GM19468 (cell line): ENCODE data around the gene SMYD5.
"Not testable (repeated sequence)": the region's sequence is repeated elsewhere in the genome, so short reads cannot be mapped to it uniquely, and the experiment has no call there.

ENCODE experiments used
- ATAC-seq: cut with Tn5 transposase; IDR thresholded peaks from one replicate; pipeline ENCODE4 v1.9.1; 2021; ENCODE audit warnings: mild to moderate bottlenecking, moderate library complexity, moderate number of reproducible peaks; ENCODE audit not compliant: unreplicated experiment; ENCODE audit errors: extremely low read depth

The SMYD5 gene

DNA sequence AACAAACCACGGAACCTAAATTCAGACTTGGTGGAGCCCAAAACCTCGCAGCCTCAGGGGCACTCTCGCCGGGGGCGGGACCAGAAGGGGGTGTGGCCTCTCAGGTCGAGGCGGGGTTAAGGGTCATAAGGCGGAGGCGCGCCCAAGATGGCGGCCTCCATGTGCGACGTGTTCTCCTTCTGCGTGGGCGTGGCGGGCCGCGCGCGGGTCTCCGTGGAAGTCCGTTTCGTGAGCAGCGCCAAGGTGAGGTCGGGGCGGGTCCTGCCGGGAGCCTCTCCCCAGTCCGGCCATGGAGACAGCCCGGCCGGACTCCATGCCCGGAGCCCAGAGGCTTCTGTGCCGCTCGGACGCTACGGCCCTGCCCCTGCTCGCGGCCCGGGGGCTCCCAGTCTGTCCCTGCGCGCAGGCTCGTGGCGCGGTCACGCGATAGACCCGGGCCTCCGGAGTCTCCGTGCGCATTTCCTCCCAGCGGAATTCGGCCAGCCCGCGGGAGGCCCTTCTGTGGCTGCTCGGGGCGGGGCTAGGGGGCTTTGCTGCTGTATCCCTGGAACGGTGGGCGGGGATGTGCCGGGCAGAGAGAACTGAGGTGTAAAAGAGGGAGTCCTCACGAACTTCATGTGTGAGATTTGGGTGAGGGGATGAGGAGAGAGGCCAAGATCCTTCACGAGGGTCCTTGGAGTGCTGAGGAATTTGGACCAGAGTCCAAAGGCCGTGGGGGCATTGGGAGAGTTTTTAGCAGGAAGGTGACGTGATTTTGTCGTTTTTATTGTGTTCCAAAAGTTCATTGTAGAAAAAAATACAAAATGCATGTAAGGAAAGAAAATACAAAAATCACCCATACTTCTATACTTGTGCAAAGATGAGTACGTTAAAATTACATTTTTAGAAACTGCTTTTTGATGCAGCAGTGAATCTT is at the start of gene SMYD5:
SMYD5 (plus strand) TSS at position 126 of the 916 bp plus-strand sequence; CDS start at position 148, 22 bp downstream.
- peak; percentile 83 for ATAC-seq

GRCh38 chr2:73165978-73166377 is 48.1 kb upstream of the SMYD5 start:
- not testable (repeated sequence) for ATAC-seq

GRCh38 chr2:73166813-73167212 is 47.2 kb upstream of the SMYD5 start:
- not testable (repeated sequence) for ATAC-seq

- ATAC-seq = not testable (repeated sequence)
Observed at GRCh38 chr2:73168348-73168747, 45.7 kb upstream of the SMYD5 start.

DNA sequence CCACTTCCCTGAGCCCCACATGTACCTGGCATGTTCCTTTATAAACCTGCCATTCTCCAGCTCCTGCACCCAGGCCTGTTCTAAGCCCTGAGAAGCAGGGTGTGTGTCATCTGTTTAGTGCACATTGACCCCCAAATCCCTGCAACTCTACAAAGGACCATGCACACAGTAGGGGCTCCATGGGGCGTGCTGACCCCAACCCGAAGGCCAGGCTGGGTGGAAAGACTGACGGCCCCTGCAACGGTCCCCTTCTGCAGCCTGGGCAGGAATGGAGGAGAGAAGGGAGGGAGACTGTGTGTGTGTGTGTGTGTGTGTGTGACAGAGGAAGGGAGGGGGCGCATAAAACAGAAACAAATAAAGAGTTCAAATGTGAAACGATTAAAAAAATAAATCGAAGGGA is 43.7 kb upstream of the SMYD5 start:
- ATAC-seq = not testable (repeated sequence)

- ATAC-seq = no peak
Observed at GRCh38 chr2:73172963-73173362, 41.1 kb upstream of the SMYD5 start.

GRCh38 chr2:73173781-73174180 is 40.3 kb upstream of the SMYD5 start:
- no peak for ATAC-seq

DNA sequence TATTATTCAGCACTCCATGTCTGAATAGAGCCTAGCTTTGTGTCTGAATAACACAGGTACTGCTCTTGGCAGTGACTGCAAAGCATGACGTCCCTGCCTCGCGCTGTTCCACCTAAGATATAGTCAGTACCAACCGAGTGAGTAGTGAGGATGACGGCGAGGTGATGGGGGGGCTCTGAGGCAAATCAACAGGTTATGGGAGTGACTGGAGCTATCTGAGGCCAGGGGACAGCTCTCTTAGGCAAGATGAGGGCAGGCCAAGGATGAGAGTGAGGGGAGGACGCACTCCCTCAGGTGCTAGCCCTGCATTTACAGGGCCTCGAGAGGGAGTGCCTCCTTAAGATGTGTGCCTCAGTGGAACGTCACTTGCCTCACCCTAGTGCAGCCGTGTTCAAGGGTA is 39.8 kb upstream of the SMYD5 start:
- ATAC-seq = no peak

GRCh38 chr2:73174941-73175662 is 38.9 kb upstream of the SMYD5 start:
- ATAC-seq = no peak

DNA sequence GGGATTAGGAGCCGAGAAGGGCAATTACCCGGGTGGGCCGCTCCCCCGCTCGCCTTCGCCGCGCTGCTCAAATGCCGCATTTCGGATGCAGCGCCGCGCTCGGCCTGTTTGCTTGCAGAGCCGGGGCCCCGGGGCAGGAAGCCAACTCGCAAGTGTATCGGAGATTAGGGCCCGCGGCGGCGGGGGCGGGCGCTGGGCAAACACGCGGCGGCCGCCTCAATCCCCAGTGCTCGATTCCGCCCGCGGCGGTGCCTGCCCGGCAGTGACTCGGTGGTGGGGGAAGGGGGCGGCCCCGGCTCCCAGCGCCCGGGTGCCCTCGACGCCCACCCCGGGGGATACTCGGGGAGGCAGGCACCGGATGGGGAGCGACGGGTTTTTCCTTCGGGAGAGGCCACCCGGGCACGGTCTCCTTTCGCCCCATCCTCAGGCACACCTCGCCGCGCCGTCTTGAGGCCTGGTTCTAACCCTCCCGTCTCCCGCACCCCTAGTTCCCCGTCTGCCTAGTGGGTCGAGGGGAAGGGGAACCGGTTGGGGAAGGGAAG is 38.3 kb upstream of the SMYD5 start:
- peak; percentile 43 for ATAC-seq

DNA sequence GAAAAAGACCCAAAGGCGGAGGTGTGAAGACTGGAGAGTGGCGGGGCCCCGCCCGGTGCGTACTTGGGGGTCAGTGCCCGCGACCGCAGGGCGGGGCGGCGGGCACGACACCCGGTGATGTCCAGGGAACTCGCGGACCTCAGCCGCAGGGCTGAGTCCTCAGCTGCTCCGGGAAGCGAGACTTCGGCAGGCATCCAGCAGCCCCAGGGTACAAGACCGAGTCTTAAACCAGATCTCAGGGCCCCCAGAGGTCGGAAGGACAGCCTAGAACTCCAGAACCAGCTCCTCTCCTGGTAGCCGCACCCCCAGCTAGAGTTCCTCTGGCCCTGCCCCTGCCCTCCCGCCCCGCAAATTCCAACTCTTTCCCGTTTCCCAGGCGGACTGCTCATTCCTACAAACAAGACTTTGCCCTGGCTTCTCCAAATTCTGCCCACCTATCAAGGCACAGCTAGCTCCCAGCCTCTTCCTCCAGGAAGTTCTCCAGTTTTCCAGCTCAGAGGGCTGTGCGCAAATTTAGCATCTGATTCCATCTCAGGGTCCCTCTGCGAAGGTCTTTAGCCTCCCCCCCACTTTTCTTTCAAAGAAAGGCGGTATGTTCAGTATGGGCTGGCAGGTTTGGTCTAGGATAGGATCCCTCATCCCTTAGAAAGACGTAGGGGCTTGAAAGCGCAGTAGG is 37.7 kb upstream of the SMYD5 start:
- ATAC-seq = no peak

DNA sequence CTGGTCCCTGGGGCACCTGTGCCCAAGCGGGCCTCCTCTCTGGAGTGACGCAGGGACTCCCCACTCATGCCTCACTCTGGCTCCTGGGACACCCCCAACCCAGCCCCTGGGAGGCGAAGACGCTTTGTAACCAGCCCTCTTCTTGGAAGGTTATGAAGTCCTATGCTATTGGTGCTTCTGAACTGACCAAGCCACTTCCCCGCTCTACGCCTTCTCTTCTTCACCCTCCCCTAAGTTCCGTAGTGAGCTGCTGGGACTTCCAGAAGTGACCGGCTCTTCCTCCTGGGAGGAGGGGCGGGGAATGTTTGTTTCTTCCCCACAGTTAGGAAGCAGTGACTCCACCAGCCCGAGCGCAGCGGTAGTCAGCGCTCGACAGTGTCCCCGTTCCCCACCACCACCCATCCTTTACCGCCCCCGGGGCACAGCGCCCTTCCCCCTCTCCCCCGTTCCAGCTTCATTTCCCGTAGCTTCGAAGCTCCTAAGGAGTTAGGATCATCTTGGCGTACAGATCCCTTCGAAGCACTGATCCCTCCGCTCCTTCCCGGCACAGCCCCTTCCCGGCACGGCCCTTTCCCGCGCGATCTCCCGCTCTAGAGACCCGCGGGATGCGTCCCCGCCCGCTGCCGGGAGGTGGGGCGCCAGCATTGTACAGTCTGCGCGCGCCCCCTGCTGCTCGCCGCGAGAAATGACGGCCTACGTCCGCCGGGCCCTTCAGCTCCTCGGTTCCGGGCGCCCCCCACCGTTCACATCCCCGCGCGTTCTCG is 37.0 kb upstream of the SMYD5 start:
- peak; percentile 31 for ATAC-seq

DNA sequence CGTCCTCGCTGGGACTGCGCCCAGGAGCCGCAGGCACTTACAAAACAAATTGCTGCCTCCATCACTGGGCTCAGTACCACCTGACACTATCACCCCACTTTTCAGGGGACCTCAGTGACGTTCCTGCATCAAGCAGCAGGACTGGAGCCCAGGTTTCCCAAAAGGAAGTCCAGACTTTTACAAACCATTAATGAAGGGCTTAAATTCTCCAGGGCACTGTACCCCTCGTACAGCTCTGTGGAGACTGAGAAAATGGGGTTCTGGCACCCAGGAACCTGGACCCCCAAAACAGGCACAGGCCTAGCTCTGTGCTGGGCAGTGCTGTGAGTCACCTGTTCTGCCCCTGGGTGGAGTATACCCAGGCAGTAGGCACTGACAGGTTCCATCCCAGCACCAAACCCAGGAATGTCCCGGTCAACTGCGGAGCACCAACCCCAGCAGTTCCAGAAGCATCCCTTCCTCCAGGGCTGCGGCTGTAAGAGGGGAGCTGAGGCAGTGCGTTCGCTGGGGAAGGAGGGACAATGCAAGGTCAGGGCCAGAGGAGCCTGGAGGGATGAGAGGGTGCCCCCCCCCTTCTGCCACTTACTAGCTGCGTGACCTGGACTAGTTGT is 36.3 kb upstream of the SMYD5 start:
- ATAC-seq = no peak

GRCh38 chr2:73185965-73186364 is 28.1 kb upstream of the SMYD5 start:
- no peak for ATAC-seq

DNA sequence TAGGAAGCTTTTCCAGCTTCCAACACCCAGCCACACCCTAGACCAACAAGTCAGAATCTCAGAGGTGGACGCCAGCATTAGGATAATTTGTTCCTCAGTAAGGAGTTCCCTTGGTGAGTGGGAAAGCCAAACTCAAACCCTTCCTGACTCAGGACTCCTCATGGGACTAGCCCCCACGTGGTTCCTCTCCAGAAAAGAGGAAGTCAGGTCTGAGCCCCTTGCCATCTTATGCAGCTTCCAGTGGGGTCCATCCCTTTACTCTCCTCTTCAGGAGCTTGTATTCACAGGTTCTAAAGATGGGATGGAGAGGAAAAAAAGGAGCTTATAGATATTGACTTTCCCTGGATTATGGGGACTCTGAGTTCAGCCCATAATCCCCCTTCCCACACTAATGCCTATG is 26.5 kb upstream of the SMYD5 start:
- ATAC-seq = no peak

GRCh38 chr2:73197579-73197978 is 16.5 kb upstream of the SMYD5 start:
- no peak for ATAC-seq

DNA sequence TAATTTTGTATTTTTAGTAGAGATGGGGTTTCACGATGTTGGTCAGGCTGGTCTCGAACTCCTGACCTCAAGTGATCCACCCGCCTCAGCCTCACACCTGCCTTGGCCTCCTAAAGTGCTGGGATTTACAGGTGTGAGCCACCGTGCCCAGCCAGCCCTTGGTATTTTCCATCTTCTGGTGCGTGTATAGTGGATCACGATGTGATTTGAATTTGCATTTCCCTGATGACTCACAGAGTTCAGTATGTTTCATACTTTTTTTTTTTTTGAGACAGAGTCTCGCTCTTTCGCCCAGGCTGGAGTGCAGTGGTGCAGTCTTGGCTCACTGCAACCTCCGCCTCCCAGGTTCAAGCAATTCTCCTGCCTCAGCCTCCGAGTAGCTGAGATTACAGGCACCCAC is 13.8 kb upstream of the SMYD5 start:
- ATAC-seq = not testable (repeated sequence)

DNA sequence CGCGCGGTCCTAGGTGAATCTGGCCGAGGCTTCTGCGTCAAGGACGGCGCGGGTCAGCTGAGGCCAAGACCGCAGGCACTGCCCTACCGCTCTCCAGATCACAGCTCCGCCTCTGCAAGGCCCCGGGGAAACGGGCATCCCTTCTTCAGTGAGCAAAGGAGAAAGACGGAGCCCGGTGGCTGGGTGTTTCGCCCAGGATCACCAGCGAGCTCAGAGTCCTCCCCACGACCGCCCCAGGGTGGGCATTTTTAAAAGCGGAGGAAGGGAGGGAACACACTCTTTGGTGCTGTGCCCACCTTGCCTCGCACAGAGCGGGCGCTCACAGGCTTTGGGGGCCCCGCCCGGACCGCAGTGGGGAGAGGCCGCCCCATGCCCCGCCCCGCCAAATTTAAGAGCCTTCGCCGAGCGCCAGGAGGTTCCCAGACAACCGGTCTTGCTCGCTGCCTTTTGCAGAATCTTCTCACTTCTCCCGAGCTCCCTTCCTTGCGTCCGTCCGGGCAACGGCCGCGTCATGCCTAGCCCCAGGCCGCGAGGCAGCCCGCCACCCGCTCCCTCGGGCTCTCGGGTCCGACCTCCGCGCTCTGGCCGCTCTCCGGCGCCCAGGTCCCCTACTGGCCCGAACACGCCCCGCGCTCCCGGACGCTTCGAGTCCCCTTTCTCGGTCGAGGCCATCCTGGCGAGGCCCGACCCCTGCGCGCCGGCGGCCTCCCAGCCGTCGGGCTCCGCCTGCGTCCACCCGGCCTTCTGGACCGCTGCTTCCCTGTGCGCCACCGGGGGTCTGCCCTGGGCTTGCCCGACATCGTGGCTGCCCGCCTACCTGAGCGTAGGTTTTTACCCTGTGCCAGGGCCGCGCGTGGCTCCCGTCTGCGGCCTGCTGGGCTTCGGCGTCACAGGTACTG is 11.6 kb upstream of the SMYD5 start, which contains the start of gene NOTO:
NOTO (plus strand) TSS at position 419 of the 899 bp plus-strand sequence; CDS start at position 512, 93 bp downstream.
- ATAC-seq = no peak
